WTC11 (cell line): ENCODE measurements around the gene HOXA5. TPM values are rescaled to one million over a fixed set of nuclear protein-coding genes. Genes with fewer than 3 reads are reported as not detected.

Source experiments
- ATAC-seq: fragments of 200-7000 bp; cut with Tn5 transposase; 2 replicates; pipeline ENCODE4 v1.10.0; 2021; ENCODE audit warnings: mild to moderate bottlenecking, moderate library complexity
- CTCF ChIA-PET: fragments of 300-600 bp; sonication (Branson Sonifier 250); formaldehyde crosslinking; loops from one replicate; lab custom pipeline; 2021; ENCODE audit warnings: antibody characterized with exemption; lab: Charles Lee
- POLR2A ChIA-PET: fragments of 350-600 bp; sonication (Branson Sonifier 250); formaldehyde crosslinking; loops from one replicate; lab custom pipeline; 2021; ENCODE audit warnings: antibody characterized with exemption; lab: Charles Lee
- DNase-seq: peaks from one replicate; pipeline ENCODE4 v3.0.0; 2021; ENCODE audit warnings: low spot score
- H3K27ac Mint-ChIP-seq: 2 replicates; pipeline ENCODE4 v1.8.0; 2021; ENCODE audit warnings: mixed read lengths
- H3K27me3 Mint-ChIP-seq: 2 replicates; pipeline ENCODE4 v1.8.0; 2021; ENCODE audit warnings: low read depth, mild to moderate bottlenecking, moderate library complexity, mixed read lengths
- H3K36me3 Mint-ChIP-seq: 2 replicates; pipeline ENCODE4 v1.8.0; 2021; ENCODE audit warnings: mixed read lengths
- H3K4me1 Mint-ChIP-seq: 2 replicates; pipeline ENCODE4 v1.8.0; 2022; ENCODE audit warnings: mixed read lengths
- H3K4me3 Mint-ChIP-seq: 2 replicates; pipeline ENCODE4 v1.8.0; 2021; ENCODE audit warnings: mild to moderate bottlenecking, moderate library complexity, mixed read lengths
- H3K9me3 Mint-ChIP-seq: 2 replicates; pipeline ENCODE4 v1.8.0; 2021; ENCODE audit warnings: mixed read lengths
- ARID4B ChIP-seq: sonication (generic); formaldehyde crosslinking; IDR thresholded peaks from 2 replicates; pipeline ENCODE4 v1.8.0; 2023; ENCODE audit warnings: missing genetic modification reagents, mild to moderate bottlenecking, borderline replicate concordance
- ATF1 ChIP-seq: sonication (generic); formaldehyde crosslinking; IDR thresholded peaks from 2 replicates; pipeline ENCODE4 v1.8.1; 2023; ENCODE audit warnings: mild to moderate bottlenecking, moderate library complexity, missing genetic modification reagents
- ELF4 ChIP-seq: sonication (generic); formaldehyde crosslinking; IDR thresholded peaks from 2 replicates; pipeline ENCODE4 v1.8.1; 2022; ENCODE audit warnings: low read depth, mild to moderate bottlenecking, moderate library complexity, missing genetic modification reagents
- FOXP1 ChIP-seq: sonication (generic); formaldehyde crosslinking; IDR thresholded peaks from 2 replicates; pipeline ENCODE4 v1.8.0; 2022; ENCODE audit warnings: missing genetic modification reagents, mild to moderate bottlenecking, moderate library complexity, borderline replicate concordance
- NFYB ChIP-seq: sonication (generic); formaldehyde crosslinking; conservative IDR thresholded peaks from 2 replicates; pipeline ENCODE4 v1.8.0; 2022; ENCODE audit warnings: low read depth, missing genetic modification reagents
- NR3C1 ChIP-seq: sonication (generic); formaldehyde crosslinking; conservative IDR thresholded peaks from 2 replicates; pipeline ENCODE4 v1.8.1; 2023; ENCODE audit warnings: low read depth, mild to moderate bottlenecking, missing genetic modification reagents
- SMAD3 ChIP-seq: sonication (generic); formaldehyde crosslinking; IDR thresholded peaks from 2 replicates; pipeline ENCODE4 v1.8.0; 2022; ENCODE audit warnings: missing genetic modification reagents, mild to moderate bottlenecking, borderline replicate concordance
- SOX15 ChIP-seq: fragments of 250-450 bp; sonication (Bioruptor Pico); IDR thresholded peaks from 2 replicates; pipeline ENCODE4 v1.9.0; 2021; ENCODE audit warnings: mild to moderate bottlenecking
- TCF7 ChIP-seq: sonication (generic); formaldehyde crosslinking; IDR thresholded peaks from 2 replicates; pipeline ENCODE4 v1.8.0; 2022; ENCODE audit warnings: mild to moderate bottlenecking, low read depth, missing genetic modification reagents, moderate library complexity
- TP53 ChIP-seq: sonication (generic); formaldehyde crosslinking; IDR thresholded peaks from 2 replicates; pipeline ENCODE4 v1.8.1; 2023; ENCODE audit warnings: mild to moderate bottlenecking, missing genetic modification reagents
- ZBTB21 ChIP-seq: sonication (generic); formaldehyde crosslinking; IDR thresholded peaks from 2 replicates; pipeline ENCODE4 v1.8.1; 2023; ENCODE audit warnings: mild to moderate bottlenecking, missing genetic modification reagents, borderline replicate concordance
- ZNF396 ChIP-seq: fragments of 250-450 bp; sonication (Bioruptor Pico); IDR thresholded peaks from 2 replicates; pipeline ENCODE4 v1.8.0; 2021; ENCODE audit warnings: mild to moderate bottlenecking, moderate library complexity, borderline replicate concordance
- ZNF416 ChIP-seq: fragments of 250-450 bp; sonication (Bioruptor Pico); IDR thresholded peaks from 2 replicates; pipeline ENCODE4 v1.9.0; 2021; ENCODE audit warnings: mild to moderate bottlenecking, inconsistent platforms
- total RNA-seq: library from RNA; stranded (reverse); gene quantifications from 3 replicates; pipeline ENCODE4 v1.2.3, GENCODE V29; 2021
- TF ChIP-seq, protein P1 (sequence below): sonication (generic); formaldehyde crosslinking; IDR thresholded peaks from 2 replicates; pipeline ENCODE4 v1.8.1; 2023; ENCODE audit warnings: mild to moderate bottlenecking, missing genetic modification reagents, moderate library complexity
- TF ChIP-seq, protein P2 (sequence below): sonication (generic); formaldehyde crosslinking; IDR thresholded peaks from 2 replicates; pipeline ENCODE4 v1.8.0; 2022; ENCODE audit warnings: mild to moderate bottlenecking, missing genetic modification reagents

The HOXA5 gene
- total RNA-seq, 1 experiment from 2014 or later: not detected

- no peak for DNase-seq
- ChIA-PET CTCF (interaction anchor here (1.3 to 1.4 kb wide), 3 partner anchors 10 to 50 kb away, joined by 3 to 4 read pairs (median 4); partner anchors contain the start of gene HOXA1), POLR2A (no interaction called here)
- Mint-ChIP-seq H3K27me3 (peaks cover 95% of the 10 kb centered on the region), H3K9me3 (no peaks in the 10 kb centered on the region), H3K4me1 (peaks cover 19% of the 10 kb centered on the region)
- TF ChIP-seq TP53 (CRISPR knock-in tag) (no peak), ZNF396 (CRISPR knock-in tag) (no peak), ELF4 (no peak), SOX15 (no peak), ATF1 (CRISPR knock-in tag) (no peak), ZNF416 (CRISPR knock-in tag) (no peak), SMAD3 (CRISPR knock-in tag) (no peak), ARID4B (no peak), TCF7 (no peak), FOXP1 (CRISPR knock-in tag) (no peak)
- TF ChIP-seq, all 79 proteins: peak for 0
- Mint-ChIP-seq H3K27ac (no peak overlapping the region), H3K4me3 (peak overlapping the region; percentile 55), H3K36me3 (no peaks in the 10 kb centered on the region)
- ATAC-seq: no peak
Observed at GRCh38 chr7:27111042-27111750, 32.3 kb downstream of the HOXA5 start.

DNA sequence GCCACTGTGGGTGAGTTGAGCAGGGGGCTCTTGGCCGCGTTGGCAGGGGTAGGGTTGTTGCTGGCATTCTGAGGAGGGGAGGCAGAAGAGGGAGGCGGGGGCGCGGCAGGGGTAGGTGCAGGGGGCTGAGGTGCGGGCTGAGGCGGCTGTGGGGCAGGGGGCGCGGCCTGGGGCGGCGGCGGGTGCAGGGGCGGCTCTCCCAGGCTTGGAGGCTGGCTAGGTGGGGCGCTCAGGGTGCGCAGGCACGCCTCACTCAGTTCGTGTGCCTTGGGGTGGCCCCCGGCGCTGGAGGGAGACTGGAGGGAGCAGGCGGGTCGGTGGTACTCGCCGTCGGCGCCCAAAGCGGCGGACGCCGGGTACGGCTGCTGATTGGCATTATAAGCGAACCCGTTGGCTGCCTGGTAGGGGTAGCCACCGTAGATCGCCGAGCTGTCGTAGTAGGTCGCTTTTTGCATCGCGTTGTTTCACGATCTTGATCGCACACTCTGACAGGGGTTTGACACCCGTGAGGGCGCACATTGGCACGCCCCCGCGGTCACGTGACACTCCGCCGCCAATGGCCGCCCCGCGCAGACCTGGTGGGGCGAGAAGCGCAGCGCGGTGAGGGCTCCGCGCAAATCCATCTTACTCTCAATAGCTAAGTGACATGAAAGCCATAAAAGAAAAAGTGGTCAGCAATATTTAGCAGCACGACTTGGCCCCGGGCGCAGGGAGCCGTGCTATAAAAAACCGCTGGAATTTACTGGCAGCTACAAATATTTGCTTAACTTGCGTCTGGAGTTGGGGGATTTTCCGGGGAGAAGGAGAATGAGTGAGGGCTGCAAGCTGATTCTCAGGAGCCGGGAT is 33.1 kb downstream of the HOXA5 start:
- H3K4me3 Mint-ChIP-seq: peak overlapping the region; percentile 55
- no peaks in the 10 kb centered on the region for H3K9me3 Mint-ChIP-seq
- ChIA-PET POLR2A (no interaction called here), CTCF (interaction anchor here (1.0 to 1.4 kb wide), 4 partner anchors 9 to 50 kb away, joined by 3 to 4 read pairs (median 4); partner anchors contain the start of gene HOXA1)
- H3K27ac Mint-ChIP-seq: no peak overlapping the region
- H3K36me3 Mint-ChIP-seq: no peaks in the 10 kb centered on the region; the same call in 1 of the 2 replicates
- TF ChIP-seq, protein P1, sequence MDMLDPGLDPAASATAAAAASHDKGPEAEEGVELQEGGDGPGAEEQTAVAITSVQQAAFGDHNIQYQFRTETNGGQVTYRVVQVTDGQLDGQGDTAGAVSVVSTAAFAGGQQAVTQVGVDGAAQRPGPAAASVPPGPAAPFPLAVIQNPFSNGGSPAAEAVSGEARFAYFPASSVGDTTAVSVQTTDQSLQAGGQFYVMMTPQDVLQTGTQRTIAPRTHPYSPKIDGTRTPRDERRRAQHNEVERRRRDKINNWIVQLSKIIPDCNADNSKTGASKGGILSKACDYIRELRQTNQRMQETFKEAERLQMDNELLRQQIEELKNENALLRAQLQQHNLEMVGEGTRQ (CRISPR knock-in tag): peak; percentile 93
- TF ChIP-seq NFYB (peak; percentile 80), ZBTB21 (no peak), NR3C1 (CRISPR knock-in tag) (no peak)
- TF ChIP-seq, protein P2, sequence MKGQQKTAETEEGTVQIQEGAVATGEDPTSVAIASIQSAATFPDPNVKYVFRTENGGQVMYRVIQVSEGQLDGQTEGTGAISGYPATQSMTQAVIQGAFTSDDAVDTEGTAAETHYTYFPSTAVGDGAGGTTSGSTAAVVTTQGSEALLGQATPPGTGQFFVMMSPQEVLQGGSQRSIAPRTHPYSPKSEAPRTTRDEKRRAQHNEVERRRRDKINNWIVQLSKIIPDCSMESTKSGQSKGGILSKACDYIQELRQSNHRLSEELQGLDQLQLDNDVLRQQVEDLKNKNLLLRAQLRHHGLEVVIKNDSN: peak; percentile 91
- ATAC-seq (peak; percentile 14), DNase-seq (peak; percentile 72)
- peaks cover 26% of the 10 kb centered on the region for H3K4me1 Mint-ChIP-seq
- H3K27me3 Mint-ChIP-seq: peaks cover 95% of the 10 kb centered on the region
